HuH-7.5 (cell line): ENCODE measurements around the gene CHI3L1.
A peak's percentile ranks its signal among the peaks of the same experiment; 100 is the strongest.
"Not testable (repeated sequence)": the region's sequence is repeated elsewhere in the genome, so short reads cannot be mapped to it uniquely, and the experiment has no call there.

Source experiments
- DNase-seq: peaks from one replicate; pipeline ENCODE4 v3.0.0; 2011; ENCODE audit warnings: low spot score

The CHI3L1 gene

GRCh38 chr1:203186446-203187303, at the start of gene CHI3L1:
Gene CHI3L1, minus strand, starts transcription at chr1:203186704. Its CDS starts 81 bp downstream, at chr1:203186623.
- no peak for DNase-seq

- DNase-seq: not testable (repeated sequence)
These were observed 48.4 kb upstream of the CHI3L1 start for GRCh38 chr1:203234901-203235300.

- no peak for DNase-seq
These were observed 43.1 kb upstream of the CHI3L1 start, which contains the start of gene CHIT1 for GRCh38 chr1:203229471-203230135. Gene CHIT1, minus strand, starts transcription at chr1:203229673. Its CDS starts 37 bp downstream, at chr1:203229636.

- no peak for DNase-seq
These were observed 42.2 kb upstream of the CHI3L1 start for GRCh38 chr1:203228670-203229069.

- no peak for DNase-seq
These were observed 41.0 kb upstream of the CHI3L1 start for GRCh38 chr1:203227371-203228083.

- DNase-seq: no peak
These were observed 38.6 kb upstream of the CHI3L1 start for GRCh38 chr1:203225071-203225470.

- no peak for DNase-seq
These were observed 36.7 kb upstream of the CHI3L1 start for GRCh38 chr1:203223012-203223775.

- DNase-seq: no peak
These were observed 33.4 kb upstream of the CHI3L1 start for GRCh38 chr1:203219934-203220333.

- DNase-seq: no peak
These were observed 32.7 kb upstream of the CHI3L1 start for GRCh38 chr1:203219171-203219570.

GRCh38 chr1:203217668-203218067, 31.2 kb upstream of the CHI3L1 start:
- DNase-seq: no peak

- no peak for DNase-seq
These were observed 30.7 kb upstream of the CHI3L1 start for GRCh38 chr1:203217139-203217655.

GRCh38 chr1:203216274-203217138, 30.0 kb upstream of the CHI3L1 start:
- DNase-seq: peak; percentile 32

GRCh38 chr1:203215573-203215972, 29.1 kb upstream of the CHI3L1 start:
- DNase-seq: no peak

GRCh38 chr1:203214871-203215270, 28.4 kb upstream of the CHI3L1 start:
- DNase-seq: no peak

- DNase-seq: no peak
These were observed 26.6 kb upstream of the CHI3L1 start for GRCh38 chr1:203213126-203213525.

- no peak for DNase-seq
These were observed 25.3 kb upstream of the CHI3L1 start for GRCh38 chr1:203211812-203212211.

- no peak for DNase-seq
These were observed 24.5 kb upstream of the CHI3L1 start for GRCh38 chr1:203210988-203211387.

GRCh38 chr1:203210350-203210749, 23.8 kb upstream of the CHI3L1 start:
- DNase-seq: no peak

GRCh38 chr1:203208181-203208580, 21.7 kb upstream of the CHI3L1 start:
- DNase-seq: no peak

- no peak for DNase-seq
These were observed 21.2 kb upstream of the CHI3L1 start for GRCh38 chr1:203207751-203208150.
